OCI-LY3 (cell line): ENCODE measurements around the gene SHISA6.

ENCODE experiments used
- H2AFZ ChIP-seq: fragments of 200-600, 300-600 bp; shearing (Covaris generic); 2 replicates; pipeline ENCODE4 v1.6.0; 2014; ENCODE audit warnings: antibody characterized with exemption, low read depth, low read length
- H3K27ac ChIP-seq: fragments of 200-600, 300-600 bp; sonication (generic); 2 replicates; pipeline ENCODE4 v1.5.1; 2014; ENCODE audit warnings: mild to moderate bottlenecking, low read length, moderate library complexity, mixed read lengths
- H3K27me3 ChIP-seq: fragments of 200-600, 300-600 bp; sonication (generic); 2 replicates; pipeline ENCODE4 v1.6.1; 2014; ENCODE audit warnings: low read depth, low read length, mixed read lengths
- H3K36me3 ChIP-seq: fragments of 200-600, 300-600 bp; sonication (generic); replicated peaks from 2 replicates; pipeline ENCODE3; 2014; ENCODE audit warnings: low read depth, low read length, mixed read lengths
- H3K4me1 ChIP-seq: fragments of 300-600, 200-600 bp; sonication (generic); 2 replicates; pipeline ENCODE4 v1.6.1; 2014; ENCODE audit warnings: low read length, mixed read lengths
- H3K4me2 ChIP-seq: fragments of 200-600, 300-600 bp; sonication (generic); 2 replicates; pipeline ENCODE4 v1.6.1; 2014; ENCODE audit warnings: low read length, mixed read lengths
- H3K4me3 ChIP-seq: fragments of 300-600, 200-600 bp; sonication (generic); 2 replicates; pipeline ENCODE4 v1.5.1; 2014; ENCODE audit warnings: antibody characterized with exemption, mild to moderate bottlenecking, low read length, moderate library complexity
- H3K79me2 ChIP-seq: fragments of 300-600, 200-600 bp; shearing (Covaris generic); 2 replicates; pipeline ENCODE4 v1.6.1; 2014; ENCODE audit warnings: mild to moderate bottlenecking, low read length, mixed read lengths
- H3K9ac ChIP-seq: fragments of 300-600, 200-600 bp; shearing (Covaris generic); 2 replicates; pipeline ENCODE4 v1.6.0; 2014; ENCODE audit warnings: mild to moderate bottlenecking, low read length, moderate library complexity
- H3K9me3 ChIP-seq: fragments of 200-600, 300-600 bp; shearing (Covaris generic); 2 replicates; pipeline ENCODE4 v1.6.1; 2014; ENCODE audit warnings: low read length, mixed read lengths; ENCODE audit not compliant: insufficient read depth
- H4K20me1 ChIP-seq: fragments of 200-600, 300-600 bp; sonication (generic); 2 replicates; pipeline ENCODE4 v1.6.1; 2016; ENCODE audit warnings: low read length, mixed read lengths; ENCODE audit not compliant: insufficient read depth
- CTCF ChIP-seq: fragments of 200-600, 300-600 bp; sonication (generic); IDR thresholded peaks from 2 replicates; pipeline ENCODE4 v1.5.1; 2014; ENCODE audit warnings: antibody characterized with exemption, low read length, low read depth
- EZH2phosphoT487 ChIP-seq: fragments of 200-600 bp; shearing (Covaris generic); IDR thresholded peaks from 2 replicates; pipeline ENCODE4 v1.6.1; 2018; ENCODE audit warnings: antibody characterized with exemption, mixed run types, low read depth

Gene SHISA6

GRCh38 chr17:11241611-11242226 lies 706 bp downstream of the SHISA6 start:
- H3K27me3 ChIP-seq: no peaks in the 10 kb centered on the region
- H3K27ac ChIP-seq: no peak overlapping the region
- no peaks in the 10 kb centered on the region for H4K20me1 ChIP-seq
- no peaks in the 10 kb centered on the region for H3K4me1 ChIP-seq
- no peak overlapping the region for H3K9ac ChIP-seq
- no peaks in the 10 kb centered on the region for H3K9me3 ChIP-seq
- no peak for TF ChIP-seq EZH2phosphoT487
- TF ChIP-seq CTCF: no peak
- H3K4me2 ChIP-seq: no peak overlapping the region
- H3K4me3 ChIP-seq: no peak overlapping the region
- no peak overlapping the region for H2AFZ ChIP-seq
- H3K36me3 ChIP-seq: no peaks in the 10 kb centered on the region
- H3K79me2 ChIP-seq: no peaks in the 10 kb centered on the region

GRCh38 chr17:11242411-11242810 lies 1.4 kb downstream of the SHISA6 start:
- no peak overlapping the region for H2AFZ ChIP-seq
- no peaks in the 10 kb centered on the region for H3K36me3 ChIP-seq
- no peak overlapping the region for H3K4me3 ChIP-seq
- H3K4me2 ChIP-seq: no peak overlapping the region
- H3K79me2 ChIP-seq: no peaks in the 10 kb centered on the region
- no peaks in the 10 kb centered on the region for H4K20me1 ChIP-seq
- H3K4me1 ChIP-seq: no peaks in the 10 kb centered on the region
- H3K9me3 ChIP-seq: no peaks in the 10 kb centered on the region
- H3K9ac ChIP-seq: no peak overlapping the region
- no peaks in the 10 kb centered on the region for H3K27me3 ChIP-seq
- H3K27ac ChIP-seq: no peak overlapping the region
- no peak for TF ChIP-seq CTCF
- TF ChIP-seq EZH2phosphoT487: no peak

- Histone ChIP-seq H3K27me3 (no peaks in the 10 kb centered on the region), H3K27ac (no peak overlapping the region), H3K36me3 (no peaks in the 10 kb centered on the region), H3K79me2 (no peaks in the 10 kb centered on the region), H3K4me2 (no peak overlapping the region), H3K9me3 (no peaks in the 10 kb centered on the region), H3K4me1 (no peaks in the 10 kb centered on the region), H2AFZ (no peak overlapping the region), H3K4me3 (no peak overlapping the region), H4K20me1 (no peaks in the 10 kb centered on the region), H3K9ac (no peak overlapping the region)
- TF ChIP-seq EZH2phosphoT487 (no peak), CTCF (no peak)
These were observed 3.8 kb downstream of the SHISA6 start for GRCh38 chr17:11244776-11245175.

GRCh38 chr17:11245187-11245586 lies 4.2 kb downstream of the SHISA6 start:
- TF ChIP-seq EZH2phosphoT487 (no peak), CTCF (no peak)
- Histone ChIP-seq H3K4me3 (no peak overlapping the region), H3K27me3 (no peaks in the 10 kb centered on the region), H4K20me1 (no peaks in the 10 kb centered on the region), H3K27ac (no peak overlapping the region), H3K4me2 (no peak overlapping the region), H3K4me1 (no peaks in the 10 kb centered on the region), H2AFZ (no peak overlapping the region), H3K9ac (no peak overlapping the region), H3K36me3 (no peaks in the 10 kb centered on the region), H3K79me2 (no peaks in the 10 kb centered on the region), H3K9me3 (no peaks in the 10 kb centered on the region)
